ENCODE measurements around the gene FAM216A.
"Not testable (repeated sequence)": the region's sequence is repeated elsewhere in the genome, so short reads cannot be mapped to it uniquely, and the experiment has no call there.

Gene FAM216A

GRCh38 chr12:110501752-110502738 lies 33.4 kb downstream of the FAM216A start, which contains the start of the genes RAD9B and VPS29:
Gene RAD9B, plus strand, starts transcription at chr12:110502331. Its CDS starts 7 bp downstream, at chr12:110502338.
Gene VPS29, minus strand, starts transcription at chr12:110502111. Its CDS starts 60 bp downstream, at chr12:110502051.
- peak; percentile 98 to 99 for DNase-seq

- DNase-seq: no peak
Observed at GRCh38 chr12:110503432-110503831, 34.8 kb downstream of the FAM216A start.

GRCh38 chr12:110505332-110505731 lies 36.7 kb downstream of the FAM216A start:
- no peak for DNase-seq

GRCh38 chr12:110508071-110508586 lies 39.5 kb downstream of the FAM216A start:
- no peak for DNase-seq

GRCh38 chr12:110513842-110514241 lies 45.2 kb downstream of the FAM216A start:
- DNase-seq: no peak

- no peak for DNase-seq
Observed at GRCh38 chr12:110514363-110514762, 45.7 kb downstream of the FAM216A start.

- DNase-seq: no peak
Observed at GRCh38 chr12:110516995-110517394, 48.4 kb downstream of the FAM216A start.

- DNase-seq: not testable (repeated sequence)
Observed at GRCh38 chr12:110518014-110518413, 49.4 kb downstream of the FAM216A start.

GRCh38 chr12:110520876-110521712 lies 52.4 kb downstream of the FAM216A start:
- DNase-seq: peak; percentile 47 to 52

- no peak for DNase-seq
Observed at GRCh38 chr12:110528277-110528839, 59.7 kb downstream of the FAM216A start.

- DNase-seq: no peak
Observed at GRCh38 chr12:110530511-110530910, 61.9 kb downstream of the FAM216A start.

- DNase-seq: no peak
Observed at GRCh38 chr12:110531741-110532333, 63.2 kb downstream of the FAM216A start.

GRCh38 chr12:110532644-110533043 lies 64.0 kb downstream of the FAM216A start:
- DNase-seq: no peak

GRCh38 chr12:110533607-110534006 lies 65.0 kb downstream of the FAM216A start:
- no peak for DNase-seq

GRCh38 chr12:110534811-110535210 lies 66.2 kb downstream of the FAM216A start:
- no peak for DNase-seq

- no peak for DNase-seq
Observed at GRCh38 chr12:110536834-110537604, 68.4 kb downstream of the FAM216A start.

GRCh38 chr12:110537605-110538409 lies 69.2 kb downstream of the FAM216A start:
- DNase-seq: no peak

- DNase-seq: no peak
Observed at GRCh38 chr12:110538869-110539622, 70.4 kb downstream of the FAM216A start.

All from activated CD4-positive, alpha-beta T cell treated with anti-CD3 and anti-CD28 coated beads, Interleukin-2, amount 50 U/mL, for 48 hours (primary cell).